Adipocyte (in vitro differentiated cells): ENCODE results near the gene NTNG1.
A peak's percentile ranks its signal among the peaks of the same experiment; 100 is the strongest.

Experiments used
- DNase-seq: peaks from one replicate; pipeline ENCODE4 v3.0.0-alpha.2; 2015; ENCODE audit warnings: low read depth
- H3K27me3 ChIP-seq: replicated peaks from 2 replicates; pipeline ENCODE4 v1.7.0; 2013; ENCODE audit warnings: mild to moderate bottlenecking, low read length, moderate library complexity; ENCODE audit not compliant: control insufficient read depth, insufficient read depth
- H3K36me3 ChIP-seq: 2 replicates; pipeline ENCODE4 v1.7.0; 2013; ENCODE audit warnings: low read length, mild to moderate bottlenecking, moderate library complexity; ENCODE audit not compliant: control insufficient read depth, insufficient read depth, severe bottlenecking
- H3K4me1 ChIP-seq: 2 replicates; pipeline ENCODE4 v1.7.0; 2013; ENCODE audit warnings: mild to moderate bottlenecking, low read length, moderate library complexity; ENCODE audit not compliant: control insufficient read depth, insufficient read depth
- H3K4me3 ChIP-seq: 2 replicates; pipeline ENCODE4 v1.7.0; 2013; ENCODE audit warnings: mild to moderate bottlenecking, low read length, moderate library complexity
- H3K9ac ChIP-seq: 2 replicates; pipeline ENCODE4 v1.7.0; 2013; ENCODE audit warnings: mild to moderate bottlenecking, low read length, moderate library complexity
- H3K9me3 ChIP-seq: 2 replicates; pipeline ENCODE4 v1.7.0; 2013; ENCODE audit warnings: mild to moderate bottlenecking, low read length, moderate library complexity; ENCODE audit not compliant: control insufficient read depth

The NTNG1 gene

DNA sequence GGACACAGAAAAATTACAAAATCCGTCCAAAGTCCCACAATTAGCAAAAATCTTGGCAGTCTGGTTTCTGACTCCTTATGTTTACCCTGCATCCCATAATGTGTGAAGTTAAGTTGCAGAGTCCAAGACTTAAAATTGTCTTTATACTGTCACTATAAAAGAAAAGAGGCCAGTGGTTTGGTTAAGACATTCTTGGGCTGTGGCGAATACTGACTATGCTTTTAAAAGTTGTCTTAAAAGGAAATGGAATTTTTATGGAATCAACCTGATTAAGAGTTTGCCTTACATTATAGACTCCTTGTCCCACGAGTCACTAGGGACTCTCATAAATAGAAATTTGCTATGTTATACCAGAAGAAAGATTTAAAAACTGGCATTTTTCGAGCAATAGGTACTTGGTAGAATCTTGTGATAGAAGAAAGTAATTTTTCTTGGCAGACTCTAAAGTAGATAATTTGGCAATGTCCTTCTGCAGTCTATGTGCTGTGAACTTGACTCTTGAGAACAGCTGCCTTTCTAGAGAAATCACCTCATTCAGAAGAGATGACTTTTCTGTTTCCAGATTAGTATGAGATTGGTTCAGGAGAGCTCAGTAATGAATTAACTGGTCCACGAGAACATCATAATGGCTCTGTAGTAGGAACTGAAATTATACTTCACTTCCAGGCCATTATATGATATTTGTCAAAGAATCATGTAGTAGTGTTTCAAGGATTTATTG lies 31.8 kb downstream of the NTNG1 start:
- no peaks in the 10 kb centered on the region for H3K27me3 ChIP-seq
- no peaks in the 10 kb centered on the region for H3K9me3 ChIP-seq
- no peaks in the 10 kb centered on the region for H3K36me3 ChIP-seq
- H3K4me3 ChIP-seq, result no peak overlapping the region
- no peak overlapping the region for H3K9ac ChIP-seq
- H3K4me1 ChIP-seq, result no peaks in the 10 kb centered on the region
- DNase-seq, result no peak

DNA sequence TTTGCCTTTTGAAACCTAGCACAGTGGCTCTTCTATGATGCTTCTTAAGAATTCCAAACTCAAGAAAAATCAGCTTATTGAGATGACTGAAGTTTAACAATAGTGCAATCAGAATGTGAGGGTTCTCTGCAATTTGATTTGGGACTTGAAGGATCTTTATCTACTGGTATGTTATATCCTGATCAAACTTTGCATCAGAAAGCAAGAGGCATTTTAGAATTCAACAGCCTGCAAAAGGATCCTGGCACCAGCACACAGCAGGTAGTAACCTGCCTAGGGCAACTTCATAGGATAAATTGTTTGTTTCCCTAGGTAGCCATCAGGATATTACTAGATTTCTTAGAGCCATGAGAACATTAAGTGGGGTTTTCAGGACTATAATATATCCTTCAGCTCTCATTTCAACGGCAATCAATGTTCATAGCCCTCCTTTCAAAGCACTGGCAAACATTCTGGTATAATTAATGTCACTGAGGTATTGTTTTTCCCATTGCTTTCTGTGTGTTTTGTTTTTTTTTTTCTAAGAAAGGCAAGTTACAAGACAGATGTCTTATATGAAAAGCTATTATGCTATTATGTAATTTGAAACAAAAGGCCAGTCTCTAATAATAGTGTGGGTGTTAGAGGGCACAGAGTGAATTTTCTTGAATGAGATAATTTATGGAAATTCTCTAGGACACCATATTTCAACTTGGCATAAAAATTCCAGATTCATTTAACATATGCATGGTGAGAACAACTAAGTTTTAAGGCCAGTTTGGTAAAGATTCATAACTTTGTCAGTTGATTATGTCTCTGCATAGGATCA lies 34.5 kb downstream of the NTNG1 start:
- no peak for DNase-seq
- Histone ChIP-seq H3K4me3 (no peak overlapping the region), H3K27me3 (no peaks in the 10 kb centered on the region), H3K9me3 (no peaks in the 10 kb centered on the region), H3K4me1 (no peaks in the 10 kb centered on the region), H3K36me3 (no peaks in the 10 kb centered on the region), H3K9ac (no peak overlapping the region)

DNA sequence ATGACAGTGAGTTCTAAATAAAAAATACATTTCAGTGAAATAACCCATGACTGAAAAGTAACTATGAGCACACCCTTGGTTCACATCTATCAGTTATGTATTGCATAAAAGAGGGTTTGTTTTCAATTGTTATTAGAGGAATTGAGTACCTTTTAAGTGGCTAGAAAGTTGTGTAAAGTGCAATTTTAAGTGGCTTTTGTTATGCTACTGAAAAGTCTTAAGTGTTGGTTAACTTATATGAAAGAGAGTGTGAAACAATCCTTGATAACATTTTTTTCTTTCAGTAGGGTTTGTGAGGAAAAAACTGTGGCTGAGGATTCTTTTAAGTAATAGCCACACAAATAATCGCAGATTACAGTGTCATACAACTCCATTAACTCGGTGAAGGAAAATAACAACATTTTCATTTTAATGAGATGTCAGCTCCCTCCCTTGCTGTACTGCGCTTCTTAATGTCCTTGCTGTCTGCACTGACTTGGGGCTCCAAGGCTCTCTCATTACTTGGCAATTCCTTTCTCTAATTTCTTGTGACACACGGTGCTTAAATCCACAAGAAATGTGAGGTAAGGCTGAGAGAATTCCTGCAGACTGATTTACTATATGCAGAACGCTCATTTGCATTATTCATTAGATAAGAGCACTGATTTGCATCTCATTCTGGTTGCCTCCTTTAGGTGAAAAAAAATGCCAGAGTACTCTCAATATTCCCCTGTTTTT lies 40.6 kb downstream of the NTNG1 start:
- H3K9ac ChIP-seq, result no peak overlapping the region
- no peaks in the 10 kb centered on the region for H3K36me3 ChIP-seq
- peaks cover 9% of the 10 kb centered on the region for H3K4me1 ChIP-seq
- no peaks in the 10 kb centered on the region for H3K27me3 ChIP-seq
- H3K9me3 ChIP-seq, result no peaks in the 10 kb centered on the region
- no peak overlapping the region for H3K4me3 ChIP-seq
- no peak for DNase-seq

DNA sequence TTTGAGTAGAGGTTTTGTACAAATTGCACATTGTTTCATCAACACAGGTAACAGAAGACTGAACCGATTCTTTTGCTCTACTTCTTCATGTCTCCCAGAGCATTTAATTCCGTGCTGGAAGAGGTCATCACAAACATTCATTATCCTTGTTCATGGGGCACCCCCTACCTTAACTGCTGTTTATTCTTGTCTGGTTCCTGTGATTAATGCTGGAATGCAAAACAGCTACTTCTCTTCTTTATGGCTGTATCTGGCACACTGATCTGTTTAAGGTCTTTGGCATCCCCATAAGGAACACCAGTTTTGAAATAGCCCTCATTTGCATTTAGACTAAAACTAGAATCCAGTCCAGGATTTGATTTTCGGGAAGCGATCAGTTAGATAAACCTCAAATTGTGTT lies 42.2 kb downstream of the NTNG1 start:
- H3K9me3 ChIP-seq, result no peaks in the 10 kb centered on the region
- H3K4me1 ChIP-seq, result peaks cover 9% of the 10 kb centered on the region
- DNase-seq, result peak; percentile 21
- H3K4me3 ChIP-seq, result no peak overlapping the region
- no peak overlapping the region for H3K9ac ChIP-seq
- H3K27me3 ChIP-seq, result no peaks in the 10 kb centered on the region
- no peaks in the 10 kb centered on the region for H3K36me3 ChIP-seq

DNA sequence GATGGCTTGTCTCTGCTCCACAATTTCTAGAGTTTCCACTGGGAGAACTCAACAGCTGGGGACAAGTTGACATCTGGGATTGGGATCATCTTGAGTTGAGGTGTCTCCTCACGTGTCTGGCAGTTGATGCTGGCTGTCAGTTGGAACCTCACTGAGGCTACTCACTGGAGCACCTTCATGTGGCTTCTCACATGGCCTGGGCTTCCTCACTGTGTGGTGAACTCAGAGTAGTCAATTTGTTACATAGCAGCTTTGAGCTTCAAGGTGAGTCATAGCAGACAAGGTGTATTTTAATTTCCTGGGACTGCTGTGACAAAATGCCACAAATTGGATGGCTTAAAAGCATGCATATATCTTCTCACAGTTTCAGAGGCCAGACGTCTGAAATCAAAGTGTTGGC lies 44.0 kb downstream of the NTNG1 start:
- peaks cover 9% of the 10 kb centered on the region for H3K4me1 ChIP-seq
- no peak for DNase-seq
- H3K27me3 ChIP-seq, result no peaks in the 10 kb centered on the region
- H3K9me3 ChIP-seq, result no peaks in the 10 kb centered on the region
- H3K4me3 ChIP-seq, result no peak overlapping the region
- no peaks in the 10 kb centered on the region for H3K36me3 ChIP-seq
- H3K9ac ChIP-seq, result no peak overlapping the region

DNA sequence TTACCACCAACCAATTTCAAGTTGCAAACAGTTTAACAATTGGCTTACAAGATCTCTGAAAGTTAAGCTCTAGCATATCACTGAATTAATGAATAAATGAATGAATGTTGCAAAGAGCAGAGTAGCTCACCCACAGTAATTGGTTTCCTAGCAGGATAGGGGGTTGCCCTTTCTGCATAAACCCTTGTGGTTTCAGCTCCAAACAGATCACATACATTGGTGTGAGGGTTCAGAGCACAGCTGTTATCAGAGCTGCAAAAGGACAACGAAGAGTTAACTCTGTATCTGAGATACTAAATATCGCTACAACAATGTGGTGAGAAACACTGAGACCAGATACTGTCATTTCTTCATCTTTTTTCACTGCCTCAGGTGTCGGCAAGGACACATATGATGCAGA lies 46.6 kb downstream of the NTNG1 start:
- Histone ChIP-seq H3K27me3 (no peaks in the 10 kb centered on the region), H3K9ac (no peak overlapping the region), H3K9me3 (no peaks in the 10 kb centered on the region), H3K36me3 (no peaks in the 10 kb centered on the region), H3K4me3 (no peak overlapping the region), H3K4me1 (peaks cover 9% of the 10 kb centered on the region)
- no peak for DNase-seq

DNA sequence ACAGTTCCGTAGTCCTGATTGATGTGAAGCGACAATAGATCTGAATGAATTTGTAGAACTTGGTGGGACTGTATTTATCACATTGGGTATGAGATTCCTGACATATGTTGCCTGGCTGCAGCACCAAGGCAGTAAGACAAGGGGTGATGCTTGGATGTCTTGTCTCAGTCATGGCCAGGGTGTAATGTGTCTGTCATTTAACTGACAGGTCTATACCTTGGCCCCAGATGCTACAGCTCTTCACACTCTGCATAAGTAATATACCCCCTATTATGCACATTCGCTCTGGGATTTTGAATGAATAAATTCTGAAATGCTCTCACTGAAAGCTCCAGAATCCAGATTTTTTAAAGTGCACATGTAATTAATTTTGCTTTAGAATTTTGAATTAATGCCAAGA lies 47.3 kb downstream of the NTNG1 start:
- Histone ChIP-seq H3K36me3 (no peaks in the 10 kb centered on the region), H3K27me3 (no peaks in the 10 kb centered on the region), H3K4me3 (no peak overlapping the region), H3K4me1 (peaks cover 3% of the 10 kb centered on the region), H3K9me3 (no peaks in the 10 kb centered on the region), H3K9ac (no peak overlapping the region)
- no peak for DNase-seq

DNA sequence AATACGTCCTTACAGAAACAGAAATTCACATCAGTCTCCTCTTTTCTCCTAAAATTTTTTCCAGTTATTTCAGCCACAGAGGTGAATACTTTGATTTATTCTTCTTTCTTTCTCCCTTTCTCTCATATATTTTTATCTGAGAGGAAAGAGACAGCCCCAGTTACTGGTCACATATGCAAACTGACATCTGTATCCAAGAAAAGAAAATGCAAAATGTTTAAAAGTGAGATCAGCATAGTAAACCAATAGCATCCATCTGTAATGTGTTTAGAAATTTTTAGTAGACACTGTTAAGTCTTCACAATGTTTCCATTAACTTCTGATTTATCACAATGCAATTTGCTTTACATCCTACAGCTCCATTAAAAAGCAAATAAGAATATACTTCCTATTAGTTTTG lies 53.5 kb downstream of the NTNG1 start:
- no peak overlapping the region for H3K4me3 ChIP-seq
- H3K4me1 ChIP-seq, result peaks cover 11% of the 10 kb centered on the region
- no peaks in the 10 kb centered on the region for H3K27me3 ChIP-seq
- H3K36me3 ChIP-seq, result no peaks in the 10 kb centered on the region
- H3K9me3 ChIP-seq, result no peaks in the 10 kb centered on the region
- DNase-seq, result no peak
- no peak overlapping the region for H3K9ac ChIP-seq

DNA sequence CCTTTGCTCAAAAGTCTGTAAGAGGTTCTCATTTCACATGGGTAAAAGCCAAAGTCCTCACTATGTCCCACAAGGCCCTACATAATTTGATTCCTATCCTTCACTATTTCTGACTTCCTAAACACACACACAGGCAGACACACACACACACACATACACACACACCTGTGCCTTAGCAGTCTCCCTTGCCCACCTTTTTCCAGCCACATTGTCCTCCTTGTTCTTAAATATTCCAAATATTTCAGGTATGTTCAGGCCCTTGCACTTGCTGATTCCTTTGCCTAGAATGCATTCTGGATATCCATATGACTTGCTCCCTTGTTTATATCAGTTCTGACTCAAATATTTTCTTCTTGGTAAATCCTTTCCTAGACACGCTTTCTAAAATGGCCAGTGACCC lies 54.6 kb downstream of the NTNG1 start:
- no peak overlapping the region for H3K4me3 ChIP-seq
- H3K9ac ChIP-seq, result no peak overlapping the region
- H3K27me3 ChIP-seq, result no peaks in the 10 kb centered on the region
- no peak for DNase-seq
- no peaks in the 10 kb centered on the region for H3K9me3 ChIP-seq
- peaks cover 11% of the 10 kb centered on the region for H3K4me1 ChIP-seq
- no peaks in the 10 kb centered on the region for H3K36me3 ChIP-seq

DNA sequence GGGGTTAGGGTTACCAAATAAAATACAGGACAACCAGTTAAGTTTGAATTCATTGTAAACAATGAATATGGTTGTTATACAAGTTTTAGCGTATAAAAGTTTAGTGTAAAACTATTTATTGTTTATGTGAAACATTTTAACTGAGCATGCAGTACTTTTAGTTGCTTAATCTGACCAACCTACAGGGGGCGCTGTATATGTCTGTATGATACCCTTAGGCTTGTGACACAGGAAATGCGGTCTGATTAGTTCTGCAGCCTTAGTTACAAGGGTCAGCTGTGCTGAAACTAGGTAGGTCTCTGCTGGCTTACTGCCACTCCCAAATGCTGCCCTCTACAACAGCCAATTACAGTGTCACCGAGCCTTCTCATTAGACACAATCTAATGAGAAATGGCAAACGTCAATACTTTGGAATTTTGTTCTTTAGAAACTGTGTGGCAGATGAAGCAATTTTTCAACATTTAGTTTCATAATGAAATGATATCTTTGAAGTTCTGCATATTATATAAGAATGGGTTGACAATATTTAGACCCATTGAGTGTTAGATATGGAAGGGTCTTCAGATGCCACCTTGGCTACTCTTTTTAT lies 56.2 kb downstream of the NTNG1 start:
- DNase-seq, result peak; percentile 11
- Histone ChIP-seq H3K36me3 (no peaks in the 10 kb centered on the region), H3K4me1 (peaks cover 11% of the 10 kb centered on the region), H3K4me3 (no peak overlapping the region), H3K27me3 (no peaks in the 10 kb centered on the region), H3K9me3 (peaks cover 9% of the 10 kb centered on the region), H3K9ac (no peak overlapping the region)

DNA sequence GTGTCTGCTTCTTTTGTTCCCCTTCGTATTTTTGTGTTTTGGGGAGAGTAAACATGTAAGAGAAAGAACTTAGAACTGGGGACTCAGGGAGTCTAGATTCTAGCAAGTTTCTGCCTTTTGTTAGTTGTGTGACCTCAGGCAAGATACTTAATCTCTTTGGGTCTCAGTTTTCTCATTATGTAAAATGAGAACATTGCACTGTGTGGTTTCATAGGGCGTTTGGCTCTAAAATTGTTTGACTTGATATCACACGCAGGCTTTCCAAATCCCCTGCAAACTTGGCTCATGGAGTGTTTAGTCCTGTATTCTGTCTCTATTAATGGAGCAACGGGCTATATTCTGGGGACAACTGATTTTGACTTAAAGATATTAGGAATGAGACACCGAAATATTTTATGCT lies 57.7 kb downstream of the NTNG1 start:
- peak; percentile 58 for DNase-seq
- peak overlapping the region; percentile 25 for H3K4me3 ChIP-seq
- H3K9me3 ChIP-seq, result peaks cover 14% of the 10 kb centered on the region
- H3K27me3 ChIP-seq, result no peaks in the 10 kb centered on the region
- H3K9ac ChIP-seq, result no peak overlapping the region
- H3K4me1 ChIP-seq, result peaks cover 11% of the 10 kb centered on the region
- H3K36me3 ChIP-seq, result no peaks in the 10 kb centered on the region
